C4-2B (cell line): ENCODE results near the gene BEX3.

Source experiments
- ZFX ChIP-seq: fragments of 450-650 bp; IDR thresholded peaks from 2 replicates; pipeline ENCODE4 v1.6.1; 2017
- TF ChIP-seq, protein P1 (sequence below): fragments of 450-650 bp; conservative IDR thresholded peaks from 2 replicates; pipeline ENCODE4 v1.5.1; 2017; ENCODE audit warnings: mild to moderate bottlenecking

DNA sequence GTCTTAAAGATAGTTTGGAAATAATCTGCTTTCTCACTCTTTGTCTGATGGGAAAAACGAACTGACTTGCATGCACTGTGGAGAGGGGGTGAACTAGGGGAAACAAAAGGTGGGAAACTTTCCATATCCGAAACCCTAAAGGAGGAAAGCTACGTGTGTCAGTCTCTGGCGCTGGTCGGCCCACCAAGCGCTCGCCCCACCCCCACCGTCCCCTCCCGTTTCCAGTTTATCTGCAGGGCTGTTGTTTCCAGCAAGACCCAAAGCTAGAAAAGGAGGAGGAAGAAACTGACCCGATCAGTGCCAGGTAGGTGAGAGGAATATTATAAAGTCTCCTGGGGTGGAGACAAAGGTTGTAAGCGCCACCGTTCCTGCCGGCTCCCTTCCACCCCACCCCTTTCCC is 19.5 kb upstream of the BEX3 start:
- TF ChIP-seq, protein P1, sequence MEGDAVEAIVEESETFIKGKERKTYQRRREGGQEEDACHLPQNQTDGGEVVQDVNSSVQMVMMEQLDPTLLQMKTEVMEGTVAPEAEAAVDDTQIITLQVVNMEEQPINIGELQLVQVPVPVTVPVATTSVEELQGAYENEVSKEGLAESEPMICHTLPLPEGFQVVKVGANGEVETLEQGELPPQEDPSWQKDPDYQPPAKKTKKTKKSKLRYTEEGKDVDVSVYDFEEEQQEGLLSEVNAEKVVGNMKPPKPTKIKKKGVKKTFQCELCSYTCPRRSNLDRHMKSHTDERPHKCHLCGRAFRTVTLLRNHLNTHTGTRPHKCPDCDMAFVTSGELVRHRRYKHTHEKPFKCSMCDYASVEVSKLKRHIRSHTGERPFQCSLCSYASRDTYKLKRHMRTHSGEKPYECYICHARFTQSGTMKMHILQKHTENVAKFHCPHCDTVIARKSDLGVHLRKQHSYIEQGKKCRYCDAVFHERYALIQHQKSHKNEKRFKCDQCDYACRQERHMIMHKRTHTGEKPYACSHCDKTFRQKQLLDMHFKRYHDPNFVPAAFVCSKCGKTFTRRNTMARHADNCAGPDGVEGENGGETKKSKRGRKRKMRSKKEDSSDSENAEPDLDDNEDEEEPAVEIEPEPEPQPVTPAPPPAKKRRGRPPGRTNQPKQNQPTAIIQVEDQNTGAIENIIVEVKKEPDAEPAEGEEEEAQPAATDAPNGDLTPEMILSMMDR, result no peak
- no peak for TF ChIP-seq ZFX
